H4 (cell line): Measurements from ENCODE around the gene TMEM192. TPM values are rescaled to one million over a fixed set of nuclear protein-coding genes. Genes with fewer than 3 reads are reported as not detected.
"Not testable (repeated sequence)": the region's sequence is repeated elsewhere in the genome, so short reads cannot be mapped to it uniquely, and the experiment has no call there.

Source experiments
- DNase-seq: peaks from one replicate; pipeline ENCODE4 v3.0.0-alpha.2; 2015; ENCODE audit warnings: low spot score
- total RNA-seq: library from RNA; depleted of rRNA; stranded (reverse); fragments of >200 nt; shearing (Covaris generic); gene quantifications from 2 replicates; pipeline ENCODE4 v1.2.3, GENCODE V29; 2014; rRNA removed

Gene TMEM192
- total RNA-seq: 22.7 and 24.7 TPM in 2 replicates

DNA sequence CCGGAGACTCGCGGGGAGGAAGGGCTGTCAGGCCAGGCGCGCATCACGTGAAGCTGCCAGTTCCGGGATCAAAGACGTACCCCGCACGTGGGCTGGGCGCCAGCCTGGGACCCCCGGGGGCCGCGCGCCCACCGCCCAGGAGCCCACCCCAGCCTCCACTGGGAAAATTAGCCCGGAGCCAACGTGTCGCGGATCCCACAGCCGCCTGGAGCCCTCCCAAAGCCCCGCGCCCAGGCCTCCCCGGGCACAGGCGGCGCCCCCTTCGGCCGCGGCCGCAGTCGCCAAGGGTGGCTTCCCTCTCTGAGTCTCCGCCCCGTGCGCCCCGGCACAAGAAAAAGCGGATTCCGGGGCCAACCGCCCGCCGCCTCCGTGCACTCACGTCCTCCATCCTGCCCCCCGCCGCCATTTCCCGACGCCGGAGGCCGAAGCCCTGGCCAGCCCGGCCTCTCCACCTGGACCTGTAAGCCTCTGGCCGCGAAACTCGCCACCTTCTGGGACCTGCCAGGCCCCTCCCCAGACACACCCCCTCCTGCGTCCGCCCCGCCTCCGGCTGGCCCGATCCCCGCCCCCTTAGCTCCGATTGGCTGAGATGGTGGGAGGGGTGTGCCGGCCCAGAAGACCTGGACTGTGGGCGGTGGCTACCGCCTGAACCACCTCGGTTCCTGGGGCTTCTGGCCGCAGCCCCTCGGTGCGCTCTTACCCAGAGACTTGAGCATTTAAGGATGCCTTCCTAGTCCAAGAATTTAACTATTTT, at the start of gene TMEM192:
TMEM192 (minus strand) TSS at position 493 of the 754 bp plus-strand sequence; CDS start at position 406, 87 bp downstream.
- peak; percentile 82 for DNase-seq

DNA sequence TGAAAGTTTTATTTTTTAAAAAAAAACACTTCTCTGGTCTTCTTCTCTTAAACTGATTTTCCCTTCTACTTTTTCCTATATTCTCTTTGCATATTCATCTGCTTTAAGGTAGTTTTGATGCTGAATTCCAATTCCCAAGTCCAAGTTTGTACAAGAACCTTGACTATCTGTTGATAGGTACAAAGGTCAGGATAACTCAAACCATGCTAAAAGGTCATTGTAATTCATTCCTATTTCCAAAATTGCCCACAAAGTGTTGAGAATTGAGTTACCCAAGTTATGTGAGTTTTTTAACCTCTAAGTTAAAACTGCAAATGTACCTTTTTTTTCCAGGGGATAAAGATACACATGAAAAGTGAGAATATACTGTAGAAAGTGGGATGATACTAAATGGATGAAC, 46.1 kb upstream of the TMEM192 start:
- no peak for DNase-seq

DNA sequence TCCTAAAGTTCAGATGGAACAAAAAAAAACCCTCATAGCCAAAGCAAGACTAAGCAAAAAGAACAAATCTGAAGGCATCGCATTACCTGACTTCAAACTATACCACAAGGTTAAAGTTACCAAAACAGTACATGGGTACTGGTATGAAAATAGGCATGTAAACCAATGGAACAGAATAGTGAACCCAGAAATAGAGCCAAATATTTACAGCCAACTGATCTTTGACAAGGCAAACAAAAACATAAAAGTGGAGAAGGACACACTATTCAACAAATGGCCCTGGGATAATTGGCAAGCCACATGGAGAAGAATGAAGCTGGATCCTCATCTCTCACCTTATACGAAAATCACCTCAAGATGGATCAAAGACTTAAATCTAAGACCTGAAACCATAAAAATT, 44.2 kb upstream of the TMEM192 start:
- no peak for DNase-seq

DNA sequence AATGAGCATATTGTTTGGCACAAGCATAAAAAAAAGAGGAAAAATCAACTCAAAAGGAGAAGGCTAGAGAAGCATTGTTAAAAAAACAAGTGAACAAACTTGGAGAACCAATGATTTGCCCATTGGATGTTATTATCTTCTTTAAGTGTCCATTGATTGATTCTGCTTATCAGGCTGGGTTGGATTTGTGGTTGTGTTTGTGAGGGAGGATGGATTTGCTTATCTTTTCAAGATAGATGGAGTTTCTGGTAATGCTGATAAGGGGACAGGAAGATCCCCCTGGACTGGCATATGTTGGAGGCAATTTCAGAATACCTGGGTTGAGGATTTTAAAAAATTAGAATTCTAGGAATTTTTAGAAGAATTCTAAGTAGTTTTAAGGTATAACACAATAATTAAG, 41.8 kb upstream of the TMEM192 start:
- DNase-seq: no peak

DNA sequence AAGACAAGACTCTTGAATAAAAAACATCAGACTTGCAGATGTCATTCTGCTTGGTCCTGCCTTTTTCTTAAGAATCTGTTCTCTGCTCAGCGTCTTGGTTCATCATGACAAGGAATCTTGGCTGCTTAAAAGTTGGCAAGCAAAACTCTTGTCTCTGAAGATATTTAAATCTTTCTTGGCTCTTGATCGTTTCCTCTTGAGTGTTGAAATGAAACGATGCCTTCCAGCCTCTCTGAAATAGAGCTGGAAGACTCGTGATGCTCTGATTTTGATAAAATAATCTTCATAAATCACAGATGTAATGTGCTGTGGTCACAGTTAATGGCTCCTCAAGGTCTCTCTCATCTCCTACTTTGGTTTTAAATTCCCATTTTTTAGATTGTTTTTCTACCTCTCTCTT, 39.9 kb upstream of the TMEM192 start:
- no peak for DNase-seq

DNA sequence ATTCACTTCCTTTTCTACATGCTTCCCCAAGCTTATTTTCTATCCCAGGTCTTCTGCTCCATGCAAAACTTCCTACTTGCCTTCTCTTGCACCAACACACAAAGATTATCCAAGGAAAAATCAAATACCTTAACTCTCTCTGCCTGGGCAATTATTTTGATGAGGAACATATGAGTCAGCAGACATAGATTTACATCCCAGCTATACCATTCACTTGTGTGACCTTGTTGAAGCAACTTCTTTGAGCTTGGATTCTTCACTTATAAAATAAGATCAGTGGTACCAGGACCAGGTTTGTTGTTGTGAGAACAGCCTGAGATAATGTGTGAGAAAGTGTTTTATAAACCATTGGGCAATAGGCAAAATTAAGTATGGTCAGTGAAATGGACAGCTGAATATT, 39.1 kb upstream of the TMEM192 start:
- DNase-seq: no peak

DNA sequence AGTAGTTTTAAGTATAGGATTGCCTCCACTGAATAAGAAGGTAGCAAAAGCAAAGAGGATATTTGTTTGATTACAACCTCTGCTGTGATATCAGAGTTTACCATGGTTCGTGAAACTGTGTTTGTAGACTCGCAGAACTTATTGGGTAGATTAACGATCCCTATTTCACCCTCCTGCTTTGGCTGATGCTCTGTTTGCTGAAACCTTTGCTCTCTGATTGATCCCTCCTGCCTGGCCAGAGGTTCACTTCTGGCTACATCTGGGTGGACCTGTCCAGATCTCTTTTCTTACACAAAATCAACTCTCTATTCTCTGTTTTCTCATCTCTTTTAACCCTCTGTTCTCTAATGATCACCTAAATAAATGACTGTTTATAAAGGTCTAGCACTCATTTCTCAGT, 37.9 kb upstream of the TMEM192 start:
- no peak for DNase-seq

DNA sequence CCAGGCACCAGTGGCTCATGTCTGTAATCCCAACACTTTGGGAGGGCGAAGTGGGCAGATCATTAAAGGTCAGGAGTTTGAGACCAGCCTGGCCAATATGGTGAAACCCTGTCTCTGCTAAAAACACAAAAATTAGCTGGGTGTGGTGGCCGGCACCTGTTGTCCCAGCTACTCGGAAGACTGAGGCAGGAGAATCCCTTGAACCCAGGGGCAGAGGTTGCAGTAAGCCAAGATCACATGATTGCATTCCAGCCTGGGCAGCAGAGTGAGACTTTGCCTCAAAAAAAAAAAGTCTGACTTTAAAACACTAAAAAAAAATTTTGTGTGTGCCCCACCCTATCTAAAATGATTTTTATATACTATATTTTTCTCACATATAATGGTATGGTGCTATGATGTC, 26.2 kb upstream of the TMEM192 start:
- no peak for DNase-seq

DNA sequence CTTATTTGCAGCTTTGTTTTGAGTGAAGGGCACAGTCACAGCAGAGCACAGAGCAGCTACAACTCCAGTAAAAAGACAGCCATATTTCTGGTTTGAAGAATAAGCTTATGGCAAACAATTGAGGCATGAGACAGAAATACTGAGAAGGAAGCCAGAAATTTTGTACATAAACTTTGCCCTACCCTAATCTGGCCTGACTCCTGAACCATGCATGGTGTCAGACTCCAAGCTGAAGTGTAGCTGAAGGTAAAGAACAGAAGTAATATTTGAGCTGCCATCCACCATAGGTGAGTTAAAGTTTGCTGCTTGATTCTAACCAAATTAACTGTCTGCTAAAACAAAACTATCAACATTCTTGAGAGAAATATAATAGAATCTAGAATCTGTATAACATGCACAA, 24.5 kb upstream of the TMEM192 start:
- DNase-seq: no peak

DNA sequence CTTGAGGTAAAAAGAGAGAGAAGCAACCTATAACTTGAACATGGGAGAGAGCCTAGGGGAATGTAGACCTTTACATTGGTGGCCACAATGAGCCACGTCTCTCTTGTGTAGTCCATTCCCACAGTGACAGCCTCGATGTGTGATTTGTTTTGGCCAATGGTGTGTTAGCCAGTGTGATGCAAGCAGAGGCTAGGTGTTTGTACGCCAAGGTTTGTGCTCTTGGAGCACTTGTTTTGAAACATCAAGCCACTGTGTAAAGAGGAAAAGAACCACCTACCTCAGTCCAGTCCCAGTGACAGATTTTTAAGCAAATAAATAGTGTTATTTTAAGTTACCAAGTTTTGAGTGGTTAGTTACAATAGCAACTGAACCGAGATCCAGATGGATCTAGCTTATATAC, 23.9 kb upstream of the TMEM192 start:
- DNase-seq: no peak

DNA sequence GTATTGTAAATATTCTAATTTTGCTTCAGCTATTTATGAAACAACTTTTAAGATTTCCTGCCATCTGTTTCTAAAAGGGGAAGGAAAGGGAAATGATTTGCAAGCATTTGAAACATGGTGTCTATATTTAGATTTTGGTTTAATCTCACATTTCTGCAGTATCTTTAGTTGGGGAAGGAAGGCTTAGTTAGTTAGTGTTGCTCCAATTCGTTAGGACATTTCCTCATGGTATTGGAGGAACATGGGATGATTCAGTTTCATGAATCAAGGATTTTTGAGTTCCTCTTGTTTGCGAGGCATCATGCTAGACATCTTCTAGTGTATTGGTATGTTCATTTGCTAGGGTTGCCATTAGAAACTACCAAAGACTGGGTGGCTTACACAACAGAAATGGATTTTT, 20.5 kb upstream of the TMEM192 start:
- DNase-seq: no peak

DNA sequence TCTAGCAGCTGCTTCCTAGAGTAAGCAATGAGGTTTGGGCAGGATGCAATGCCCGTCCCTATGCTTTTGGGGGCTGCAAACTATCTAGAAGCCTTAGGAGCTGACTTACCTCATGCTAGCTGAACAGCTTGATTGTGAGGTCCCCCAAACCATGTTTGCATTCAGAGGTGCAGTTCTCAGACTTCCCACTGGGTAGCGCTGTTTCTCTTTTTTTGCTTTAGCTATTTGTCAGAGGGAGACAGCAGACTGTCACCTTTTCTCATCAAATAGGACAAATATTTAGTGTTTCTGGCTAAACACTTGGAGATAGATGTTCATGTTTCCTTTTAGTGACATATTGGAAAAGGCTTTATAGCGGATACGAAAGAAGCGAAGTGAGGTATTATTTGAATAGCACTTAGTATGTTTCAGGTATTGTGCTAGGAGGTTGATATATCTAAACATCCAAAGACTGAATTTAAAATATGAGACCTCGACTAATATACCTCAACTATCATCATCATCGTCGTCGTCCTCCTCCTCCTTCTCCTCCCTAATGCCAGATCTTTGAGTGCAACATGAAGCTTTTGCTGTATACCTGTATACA, 18.7 kb upstream of the TMEM192 start:
- peak; percentile 30 for DNase-seq

DNA sequence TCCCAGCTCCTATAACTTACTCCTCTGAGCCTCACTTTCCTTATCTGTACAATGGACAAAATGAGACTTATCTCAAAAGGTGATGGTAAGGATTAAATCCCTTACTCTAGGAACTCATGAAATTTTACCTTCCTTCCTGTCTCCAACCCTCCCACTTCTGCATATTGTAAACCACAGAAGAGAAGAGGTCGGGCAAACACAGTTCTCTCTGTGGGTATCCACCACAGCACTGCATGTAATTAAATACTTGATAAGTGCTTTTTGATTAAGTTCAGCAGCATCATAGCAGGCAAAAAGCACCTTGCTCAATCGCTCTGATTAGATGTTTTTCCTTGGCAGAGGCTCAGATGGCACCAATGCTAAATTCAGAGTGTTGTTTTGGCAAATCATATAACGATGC, 17.3 kb upstream of the TMEM192 start:
- DNase-seq: no peak

DNA sequence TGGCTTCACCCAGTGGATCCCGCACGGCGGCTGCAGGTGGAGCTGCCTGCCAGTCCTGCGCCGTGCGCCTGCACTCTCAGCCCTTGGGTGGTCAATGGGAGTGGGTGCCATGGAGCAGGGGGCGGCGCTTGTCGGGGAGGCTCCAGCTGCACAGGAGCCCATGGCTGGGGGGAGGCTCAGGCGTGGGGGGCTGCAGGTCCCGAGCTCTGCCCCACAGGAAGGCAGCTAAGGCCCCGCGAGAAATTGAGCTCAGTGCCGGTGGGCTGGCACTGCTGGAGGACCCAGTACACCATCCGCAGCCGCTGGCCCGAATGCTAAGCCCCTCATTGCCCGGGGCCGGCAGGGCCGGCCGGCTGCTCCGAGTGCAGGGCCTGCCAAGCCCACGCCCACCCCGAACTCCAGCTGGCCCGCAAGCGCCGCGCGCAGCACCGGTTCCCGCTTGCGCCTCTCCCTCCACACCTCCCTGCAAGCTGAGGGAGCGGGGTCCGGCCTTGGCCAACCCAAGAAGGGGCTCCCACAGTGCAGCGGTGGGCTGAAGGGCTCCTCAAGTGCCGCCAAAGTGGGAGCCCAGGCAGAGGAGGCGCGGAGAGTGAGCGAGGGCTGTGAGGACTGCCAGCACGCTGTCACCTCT, 13.3 kb upstream of the TMEM192 start:
- DNase-seq: not testable (repeated sequence)

DNA sequence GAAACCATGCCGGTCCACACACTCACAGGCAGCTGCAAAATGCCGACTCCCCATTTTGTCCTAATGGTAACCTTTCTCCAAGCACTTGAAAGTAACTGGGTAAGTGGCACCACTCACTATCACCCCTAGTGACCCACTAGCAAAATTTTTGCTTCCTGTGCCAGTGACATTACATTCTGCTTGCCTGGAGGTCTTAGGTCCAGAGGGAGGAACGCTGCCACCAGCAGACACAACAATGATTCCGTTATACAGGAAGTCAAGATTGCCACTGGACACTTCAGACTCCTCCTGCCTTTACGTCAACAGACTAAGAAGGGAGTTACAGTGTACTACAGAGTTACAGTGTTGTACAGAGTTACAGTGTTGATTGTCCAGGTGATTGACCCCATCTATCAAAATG, 11.8 kb upstream of the TMEM192 start:
- DNase-seq: no peak

DNA sequence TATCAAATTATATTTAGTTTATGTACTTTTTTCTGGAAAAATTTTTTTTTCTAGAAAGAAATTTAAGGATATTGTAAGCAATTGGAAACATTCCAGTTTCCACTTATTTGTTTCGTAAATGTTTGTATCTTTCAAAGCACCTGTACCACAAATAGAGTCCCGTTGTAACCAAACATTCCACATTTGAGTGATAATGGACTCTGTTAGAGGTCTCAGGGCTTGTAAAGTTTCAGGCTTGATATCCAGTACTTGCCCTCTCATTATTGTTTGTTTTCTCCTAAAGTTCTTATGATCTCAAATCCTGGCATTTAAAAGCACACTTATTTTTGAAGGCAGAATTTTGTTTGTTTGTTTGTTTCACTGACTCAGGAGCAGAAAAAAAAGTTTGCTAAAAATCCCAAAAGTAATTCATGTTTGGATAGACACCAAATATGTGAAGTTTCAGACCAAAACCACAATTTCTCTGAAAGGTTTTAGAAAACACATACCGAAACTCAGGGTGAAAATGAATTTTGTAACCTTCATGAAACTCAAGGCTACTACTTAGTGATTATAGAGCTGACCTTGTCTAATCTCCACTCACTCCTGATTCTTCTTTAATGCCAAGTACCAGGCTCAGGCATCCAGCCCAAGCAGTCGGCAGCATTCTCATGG, 5.7 kb upstream of the TMEM192 start:
- no peak for DNase-seq

DNA sequence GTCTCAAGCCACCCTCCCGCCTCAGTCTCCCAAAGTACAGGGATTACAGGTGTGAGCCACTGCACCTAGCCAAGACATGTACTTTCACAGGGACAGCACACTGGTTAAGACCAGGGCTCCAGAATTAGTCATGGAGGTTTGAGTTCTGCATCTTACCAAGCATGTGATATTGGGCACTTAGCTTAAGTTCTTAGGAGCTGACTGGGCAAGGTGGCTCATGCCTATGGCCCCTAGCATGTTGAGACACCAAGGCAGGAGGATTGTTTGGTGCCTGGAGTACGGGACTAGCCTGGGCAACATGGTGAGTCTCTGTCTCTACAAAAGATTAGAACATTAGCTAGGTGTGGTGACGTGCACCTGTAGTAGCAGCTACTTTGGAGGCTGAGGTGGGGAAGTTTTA, 2.6 kb upstream of the TMEM192 start:
- no peak for DNase-seq

DNA sequence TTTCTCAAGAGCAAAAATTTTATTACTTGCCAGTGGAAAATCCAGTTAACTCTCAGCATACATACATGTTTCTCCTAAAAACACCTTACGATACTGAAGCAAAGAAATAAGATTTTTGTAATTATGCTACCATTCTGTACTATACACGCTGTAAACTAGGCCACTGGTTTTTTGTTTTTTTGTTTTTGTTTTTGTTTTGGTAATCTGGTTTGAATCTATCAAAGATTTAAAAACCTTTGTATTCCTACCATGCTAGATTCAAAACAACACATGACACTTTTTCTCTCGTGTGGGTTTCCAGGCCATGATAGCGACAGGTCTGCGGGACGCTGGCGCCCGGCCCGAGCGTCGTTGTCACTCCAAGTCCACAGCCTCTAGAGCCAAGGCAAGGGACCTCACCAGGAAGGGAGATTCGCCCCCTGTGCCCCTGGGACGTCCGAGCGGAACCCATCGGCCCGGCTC, 723 bp downstream of the TMEM192 start:
- DNase-seq: peak; percentile 38

DNA sequence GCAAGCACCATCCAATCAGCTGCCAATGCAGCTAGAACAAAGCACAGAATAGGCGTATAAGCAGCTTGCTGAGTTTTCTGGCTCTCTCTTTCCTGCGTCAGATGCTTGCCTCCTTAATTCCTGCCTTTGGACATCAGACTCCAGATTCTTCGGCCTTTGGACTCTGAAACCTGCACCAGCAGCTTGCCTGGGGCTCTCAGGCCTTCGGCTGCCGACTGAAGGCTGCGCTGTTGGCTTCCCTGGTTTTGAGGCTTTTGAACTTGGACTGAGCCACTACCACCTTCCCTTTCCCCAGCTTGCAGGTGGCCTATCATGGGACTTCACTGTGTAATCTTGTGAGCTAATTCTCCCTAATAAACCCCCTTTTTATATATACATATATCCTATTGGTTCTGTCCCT, 6.1 kb downstream of the TMEM192 start:
- no peak for DNase-seq

DNA sequence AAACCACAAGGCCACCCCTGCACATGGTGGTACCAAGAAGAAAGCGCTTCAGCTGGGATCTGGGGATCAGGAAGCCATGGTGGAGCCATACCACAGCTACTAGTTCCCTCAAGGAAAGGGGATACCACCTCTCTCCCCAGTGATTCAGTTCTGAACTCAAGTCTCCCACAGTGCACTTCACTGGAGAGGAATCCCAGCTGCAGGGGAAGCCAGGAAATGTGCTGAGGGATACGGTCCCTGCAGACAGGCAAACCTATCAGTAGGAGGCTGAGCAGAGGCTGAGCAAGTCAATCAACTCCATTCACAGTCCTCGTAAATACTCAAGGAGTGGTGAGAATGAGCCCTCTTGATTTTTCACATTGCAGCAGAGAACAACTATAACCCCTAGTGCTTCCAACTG, 11.0 kb downstream of the TMEM192 start:
- no peak for DNase-seq

DNA sequence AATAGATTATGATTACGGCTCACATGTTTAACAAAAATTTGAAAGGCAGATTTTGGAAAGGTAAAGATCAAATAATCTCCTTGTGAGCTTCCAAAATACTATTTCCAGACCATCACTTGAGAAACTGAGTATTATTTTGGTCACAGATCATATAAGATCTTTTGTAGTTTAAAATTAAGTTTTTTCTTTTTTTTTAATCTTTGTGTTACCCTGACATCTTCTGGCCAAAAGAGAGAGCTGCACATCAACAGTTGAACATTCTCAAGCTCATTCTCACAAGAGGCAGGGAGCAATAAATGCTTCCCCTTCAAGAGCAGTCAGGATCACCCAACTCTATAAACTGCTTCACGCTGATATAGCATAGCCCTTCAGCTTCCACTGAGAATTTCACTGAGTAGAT, 15.9 kb downstream of the TMEM192 start:
- DNase-seq: peak; percentile 11

DNA sequence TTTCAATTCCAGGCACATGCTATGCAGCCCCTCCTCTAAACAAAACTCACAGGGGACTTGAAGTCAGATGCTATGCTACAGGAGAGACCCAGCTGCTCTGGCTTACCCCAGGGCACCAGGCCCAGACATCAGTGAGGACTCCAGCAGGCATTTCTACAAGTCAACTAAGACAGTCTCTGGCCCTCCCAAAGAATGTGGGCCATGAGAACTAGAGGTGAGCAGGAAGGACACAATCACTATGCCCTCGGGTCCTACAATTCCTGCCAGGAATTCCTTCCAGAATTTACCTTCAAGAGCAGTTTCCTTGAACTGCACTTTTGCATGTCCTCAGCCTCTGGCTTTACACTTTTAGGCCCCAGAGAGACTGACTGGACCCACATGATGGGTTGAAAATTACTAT, 17.4 kb downstream of the TMEM192 start:
- no peak for DNase-seq

DNA sequence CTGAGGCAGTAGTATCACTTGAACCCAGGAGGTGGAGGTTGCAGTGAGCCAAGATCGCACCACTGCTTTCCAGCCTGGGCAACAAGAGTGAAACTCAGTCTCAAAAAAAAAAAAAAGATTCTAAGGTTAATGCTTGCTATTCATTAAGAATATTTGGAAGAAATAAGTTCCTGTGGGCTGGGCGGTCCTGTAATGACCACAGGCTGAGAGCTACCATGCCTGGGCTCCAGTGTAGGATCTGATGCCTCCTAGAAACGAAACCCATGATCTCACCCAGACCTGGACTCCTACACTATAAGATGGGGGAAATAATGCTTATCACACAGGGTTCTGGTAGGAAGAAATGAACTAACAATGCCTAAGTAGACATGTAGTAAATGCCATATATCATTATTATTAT, 17.8 kb downstream of the TMEM192 start:
- DNase-seq: no peak
